Fibroblast of skin of left quadriceps (primary cell): ENCODE data around the gene ZNF524.
A peak's percentile ranks its signal among the peaks of the same experiment; 100 is the strongest.

ENCODE experiments used
- DNase-seq, 2 experiments: peaks; one replicate each; pipeline ENCODE4 v3.0.0-alpha.2; 2013; ENCODE audit warnings: low read depth in 2 of 2

The ZNF524 gene

GRCh38 chr19:55602104-55603001 is 2.3 kb downstream of the ZNF524 start:
- DNase-seq = no peak

- DNase-seq = no peak
These were observed 3.0 kb downstream of the ZNF524 start for GRCh38 chr19:55603115-55603514.

- DNase-seq = no peak
These were observed 3.6 kb downstream of the ZNF524 start for GRCh38 chr19:55603581-55604292.

GRCh38 chr19:55605207-55605636 is 5.1 kb downstream of the ZNF524 start:
- peak; percentile 96 for DNase-seq

- peak; percentile 60 to 62 for DNase-seq
These were observed 5.8 kb downstream of the ZNF524 start, which contains the start of gene ZNF865 for GRCh38 chr19:55605637-55606470. ZNF865 (plus strand) TSS chr19:55605647; CDS start chr19:55613619, 7,972 bp downstream.

- DNase-seq = no peak
These were observed 6.3 kb downstream of the ZNF524 start for GRCh38 chr19:55606471-55606787.

GRCh38 chr19:55606817-55607216 is 6.7 kb downstream of the ZNF524 start:
- DNase-seq = no peak

- no peak for DNase-seq
These were observed 9.2 kb downstream of the ZNF524 start for GRCh38 chr19:55609326-55609725.

- no peak for DNase-seq
These were observed 11.4 kb downstream of the ZNF524 start for GRCh38 chr19:55611300-55611982.

GRCh38 chr19:55611983-55612645 is 12.0 kb downstream of the ZNF524 start:
- no peak for DNase-seq

- no peak for DNase-seq
These were observed 13.3 kb downstream of the ZNF524 start for GRCh38 chr19:55613396-55613795.

- DNase-seq = no peak
These were observed 14.0 kb downstream of the ZNF524 start for GRCh38 chr19:55613930-55614710.

- DNase-seq = no peak
These were observed 14.8 kb downstream of the ZNF524 start for GRCh38 chr19:55614711-55615542.

GRCh38 chr19:55615543-55616394 is 15.7 kb downstream of the ZNF524 start:
- no peak for DNase-seq

- DNase-seq = no peak
These were observed 16.3 kb downstream of the ZNF524 start for GRCh38 chr19:55616395-55616875.

- DNase-seq = no peak
These were observed 17.3 kb downstream of the ZNF524 start for GRCh38 chr19:55617426-55617825.

- no peak for DNase-seq
These were observed 18.3 kb downstream of the ZNF524 start for GRCh38 chr19:55618426-55618825.

- DNase-seq = no peak
These were observed 19.2 kb downstream of the ZNF524 start for GRCh38 chr19:55619286-55619685.
